Mucosa of rectum (tissue), 2 donors: Measurements from ENCODE around the gene ANO1.

Source experiments
- H3K27ac ChIP-seq, 2 donors: one replicate each; pipeline ENCODE4 v1.7.0; 2013; ENCODE audit warnings: inconsistent platforms in 2 of 2, low read depth in 2 of 2, low read length in 2 of 2
- H3K27me3 ChIP-seq, 2 donors: one replicate each; pipeline ENCODE4 v1.7.0; 2013; ENCODE audit warnings: low read length in 2 of 2; ENCODE audit not compliant: control insufficient read depth in 2 of 2, insufficient read depth in 2 of 2
- H3K36me3 ChIP-seq, 2 donors: one replicate each; pipeline ENCODE4 v1.7.0; 2013; ENCODE audit warnings: low read length in 2 of 2; ENCODE audit not compliant: control insufficient read depth in 2 of 2, insufficient read depth in 2 of 2
- H3K4me1 ChIP-seq, 2 donors: one replicate each; pipeline ENCODE4 v1.7.0; 2013; ENCODE audit warnings: low read length in 2 of 2, mild to moderate bottlenecking in 1 of 2; ENCODE audit not compliant: control insufficient read depth in 2 of 2, insufficient read depth in 2 of 2
- H3K4me3 ChIP-seq, 2 donors: one replicate each; pipeline ENCODE4 v1.7.0; 2013; ENCODE audit warnings: low read length in 2 of 2
- H3K9ac ChIP-seq, 2 donors: one replicate each; pipeline ENCODE4 v1.7.0; 2013; ENCODE audit warnings: low read length in 2 of 2, low read depth in 1 of 2, mild to moderate bottlenecking in 1 of 2
- H3K9me3 ChIP-seq, 2 donors: one replicate each; pipeline ENCODE4 v1.7.0; 2013; ENCODE audit warnings: low read length in 2 of 2; ENCODE audit not compliant: control insufficient read depth in 2 of 2
- donor health status: healthy.
- donor health status: Normal muscosa, but diverticular disease.

ANO1 gene

DNA sequence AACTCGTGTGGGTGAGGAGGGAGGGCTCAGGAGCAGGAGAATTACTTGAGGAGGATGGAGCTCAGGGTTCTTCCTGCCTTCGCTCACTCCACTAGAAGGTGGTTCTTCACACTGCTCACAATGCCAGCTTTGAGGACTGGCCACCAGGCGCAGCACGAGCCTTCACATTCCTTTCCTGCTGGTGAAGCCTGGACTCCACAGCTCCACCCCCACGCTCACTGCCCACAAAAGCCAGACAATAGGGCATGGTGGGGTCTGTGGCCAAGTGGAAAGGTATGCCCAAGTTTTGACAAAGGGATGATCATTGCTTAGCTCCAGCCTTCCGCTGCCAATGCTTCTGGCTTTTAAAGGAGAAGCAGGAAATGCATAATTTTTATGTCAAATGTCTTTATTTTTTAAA is 67.0 kb downstream of the ANO1 start:
- H3K9me3 ChIP-seq, result no peaks in the 10 kb centered on the region
- no peaks in the 10 kb centered on the region for H3K4me1 ChIP-seq
- no peak overlapping the region for H3K4me3 ChIP-seq
- no peaks in the 10 kb centered on the region for H3K36me3 ChIP-seq
- peaks cover 0 to 6% of the 10 kb centered on the region in 2 donors for H3K27me3 ChIP-seq
- H3K9ac ChIP-seq, result no peak overlapping the region
- H3K27ac ChIP-seq, result no peak overlapping the region

DNA sequence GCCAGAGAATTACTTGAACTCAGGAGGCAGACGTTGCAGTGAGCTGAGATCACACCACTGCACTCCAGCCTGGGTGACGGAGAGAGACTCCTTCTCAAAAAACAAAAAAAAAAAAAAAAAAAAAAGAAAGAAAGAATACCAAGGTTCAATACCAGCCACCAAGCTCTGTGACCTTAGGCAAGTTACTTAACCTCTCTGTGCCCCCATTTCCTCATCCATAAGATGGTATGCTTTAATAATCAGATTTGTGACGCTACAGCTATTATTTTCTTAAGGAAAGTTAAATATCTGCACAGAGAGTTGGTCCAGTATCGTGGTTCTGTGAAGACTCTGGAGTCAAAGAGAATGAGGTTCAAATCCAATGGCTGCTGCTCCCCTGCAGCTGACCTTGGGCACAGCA is 67.7 kb downstream of the ANO1 start:
- no peak overlapping the region for H3K9ac ChIP-seq
- no peaks in the 10 kb centered on the region for H3K4me1 ChIP-seq
- peaks cover 0 to 6% of the 10 kb centered on the region in 2 donors for H3K27me3 ChIP-seq
- H3K36me3 ChIP-seq, result no peaks in the 10 kb centered on the region
- no peak overlapping the region for H3K4me3 ChIP-seq
- no peak overlapping the region for H3K27ac ChIP-seq
- no peaks in the 10 kb centered on the region for H3K9me3 ChIP-seq

DNA sequence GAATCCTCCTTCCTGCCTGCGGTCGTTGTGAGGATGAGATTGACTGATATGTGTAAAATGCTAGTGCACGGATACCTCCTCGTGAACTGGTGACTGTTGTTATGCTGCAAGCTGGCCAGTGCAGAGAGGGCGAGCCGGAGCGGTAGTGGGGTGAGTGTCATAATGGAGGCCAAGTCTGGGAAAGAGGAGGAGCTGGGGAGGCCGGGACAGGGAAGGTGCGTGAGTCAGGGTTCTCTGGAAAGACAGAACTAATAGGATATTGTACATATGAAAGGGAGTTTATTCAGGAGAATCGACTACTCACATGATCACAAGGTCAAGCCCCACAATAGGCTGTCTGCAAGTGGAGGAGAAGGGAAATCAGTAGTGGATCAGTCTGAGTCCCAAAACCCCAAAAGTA is 68.2 kb downstream of the ANO1 start:
- Histone ChIP-seq H3K9me3 (no peaks in the 10 kb centered on the region), H3K36me3 (no peaks in the 10 kb centered on the region), H3K27ac (no peak overlapping the region), H3K4me1 (no peaks in the 10 kb centered on the region), H3K27me3 (peaks cover 0 to 3% of the 10 kb centered on the region in 2 donors), H3K9ac (no peak overlapping the region), H3K4me3 (no peak overlapping the region)

DNA sequence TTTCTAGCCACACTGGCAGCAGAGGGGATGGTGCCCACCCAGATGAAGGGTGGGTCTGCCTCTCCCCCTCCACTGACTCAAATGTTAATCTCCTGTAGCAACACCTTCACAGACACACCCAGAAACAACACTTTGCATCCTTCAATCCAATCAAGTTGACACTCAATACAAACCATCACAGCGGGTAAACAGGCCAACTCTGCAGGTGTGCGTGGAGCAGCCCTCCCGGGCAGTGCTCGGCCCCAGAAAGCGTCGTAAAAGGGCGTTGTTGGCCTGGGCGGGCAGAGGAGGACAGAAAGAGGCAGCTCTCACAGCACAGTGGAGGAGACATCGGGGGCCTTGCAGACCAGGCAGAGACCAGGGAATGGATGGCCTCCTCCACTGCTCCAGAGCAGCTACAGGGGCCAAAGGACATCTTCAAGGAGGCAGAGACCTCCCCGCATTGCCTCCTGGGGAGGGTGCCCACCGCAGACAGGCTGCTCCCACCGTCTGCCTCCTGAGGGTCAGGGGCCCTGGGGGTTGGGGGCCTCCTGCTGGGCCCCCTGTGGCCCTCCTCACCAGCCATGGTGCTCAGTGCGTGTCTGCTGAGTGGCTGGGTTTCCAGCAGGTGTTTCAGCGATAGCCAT is 68.9 kb downstream of the ANO1 start:
- H3K9ac ChIP-seq, result no peak overlapping the region
- no peak overlapping the region for H3K4me3 ChIP-seq
- H3K4me1 ChIP-seq, result no peaks in the 10 kb centered on the region
- H3K27me3 ChIP-seq, result peaks cover 0 to 2% of the 10 kb centered on the region in 2 donors
- no peak overlapping the region for H3K27ac ChIP-seq
- H3K9me3 ChIP-seq, result no peaks in the 10 kb centered on the region
- no peaks in the 10 kb centered on the region for H3K36me3 ChIP-seq

DNA sequence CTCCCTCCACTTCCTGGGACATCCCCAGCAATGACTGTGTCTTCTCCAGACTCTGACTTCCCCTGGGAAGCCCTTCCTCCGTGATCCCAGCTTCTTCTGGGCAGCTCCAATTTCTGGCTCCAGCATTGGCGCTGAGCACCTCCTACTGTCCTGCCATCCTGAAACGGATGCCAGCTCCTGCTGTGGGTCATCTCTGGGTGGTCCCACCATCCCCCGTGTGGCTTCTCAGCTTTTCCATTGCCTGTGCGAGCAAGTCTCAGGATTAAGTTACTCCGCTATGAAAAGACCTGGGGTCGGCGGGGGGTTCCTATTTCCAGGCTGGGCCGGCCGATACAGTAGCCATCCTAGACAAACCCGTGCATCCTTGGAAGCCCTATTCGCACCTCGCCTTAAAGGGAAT is 69.6 kb downstream of the ANO1 start:
- H3K4me3 ChIP-seq, result no peak overlapping the region
- peaks cover 0 to 2% of the 10 kb centered on the region in 2 donors for H3K27me3 ChIP-seq
- H3K9ac ChIP-seq, result no peak overlapping the region
- H3K36me3 ChIP-seq, result no peaks in the 10 kb centered on the region
- no peaks in the 10 kb centered on the region for H3K9me3 ChIP-seq
- H3K27ac ChIP-seq, result no peak overlapping the region
- no peaks in the 10 kb centered on the region for H3K4me1 ChIP-seq

DNA sequence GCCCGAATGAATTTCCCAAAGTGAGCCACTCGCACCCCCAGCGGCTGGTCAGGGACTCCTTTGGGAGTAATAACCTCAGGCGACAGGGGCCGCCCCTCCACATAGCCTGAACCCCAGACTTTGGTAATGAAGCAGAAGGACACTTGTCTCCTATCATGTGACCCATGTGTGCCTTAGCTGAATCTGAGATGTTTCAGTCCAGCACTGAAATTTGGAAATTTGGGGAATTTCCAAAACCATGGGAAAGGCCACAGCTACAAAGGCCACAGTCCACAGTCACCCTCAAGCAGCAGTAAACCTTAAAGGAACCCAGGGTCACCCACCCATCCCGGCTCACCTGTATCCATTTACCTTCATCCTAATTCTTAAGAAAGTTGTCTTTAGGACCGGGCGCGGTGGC is 73.6 kb downstream of the ANO1 start:
- Histone ChIP-seq H3K9ac (no peak overlapping the region), H3K4me3 (no peak overlapping the region), H3K27me3 (no peaks in the 10 kb centered on the region), H3K36me3 (no peaks in the 10 kb centered on the region), H3K27ac (no peak overlapping the region), H3K4me1 (no peaks in the 10 kb centered on the region), H3K9me3 (no peaks in the 10 kb centered on the region)

DNA sequence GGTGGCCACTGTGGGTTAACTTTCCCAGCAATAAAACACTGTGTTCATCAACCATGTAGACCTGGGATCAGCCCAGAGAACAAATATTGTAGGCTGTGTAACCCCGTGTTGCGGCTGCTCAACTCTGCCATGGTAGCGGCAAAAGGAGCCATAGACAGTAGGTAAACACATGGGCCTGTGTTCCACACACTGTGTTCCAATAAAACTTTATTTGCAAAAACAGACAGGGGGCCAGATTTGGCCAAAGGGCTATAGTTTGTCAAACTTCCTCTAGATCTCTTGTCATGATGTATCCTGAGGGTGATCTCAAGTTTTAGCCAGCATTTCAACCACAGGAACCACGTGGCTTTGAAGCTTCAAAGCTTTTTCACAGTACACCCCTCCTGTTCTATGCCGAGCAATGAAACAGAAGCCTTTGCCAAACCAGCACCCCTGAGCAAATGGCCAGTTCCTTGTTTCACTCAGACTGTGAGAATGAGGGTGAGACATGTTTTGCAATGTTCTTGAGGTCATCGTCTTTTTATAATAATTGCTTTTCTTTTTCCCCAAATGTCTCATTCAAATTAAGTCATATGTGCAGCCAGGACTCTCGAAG is 75.1 kb downstream of the ANO1 start:
- Histone ChIP-seq H3K4me1 (no peaks in the 10 kb centered on the region), H3K27ac (no peak overlapping the region), H3K9ac (no peak overlapping the region), H3K4me3 (no peak overlapping the region), H3K36me3 (no peaks in the 10 kb centered on the region), H3K27me3 (no peaks in the 10 kb centered on the region), H3K9me3 (no peaks in the 10 kb centered on the region)

DNA sequence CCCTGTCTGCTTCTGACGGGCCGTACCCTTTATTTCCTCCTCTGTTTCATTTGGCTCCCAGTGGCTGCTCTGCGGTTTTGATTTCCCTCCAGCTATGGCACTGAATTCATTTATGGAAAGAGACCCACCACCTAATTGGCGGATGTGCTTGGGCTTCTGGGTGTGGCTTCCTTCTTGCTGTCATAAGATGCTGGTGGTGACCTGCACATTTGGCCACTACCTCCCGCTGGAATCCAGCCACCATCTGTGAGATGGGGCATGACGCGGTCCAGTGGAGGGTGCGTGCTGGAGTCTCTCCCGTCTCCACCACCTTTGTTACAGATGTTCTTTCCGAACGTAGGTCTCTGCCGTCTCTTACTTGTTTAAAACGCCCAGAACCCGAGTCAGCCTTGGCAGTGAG is 77.3 kb downstream of the ANO1 start:
- no peak overlapping the region for H3K9ac ChIP-seq
- no peak overlapping the region for H3K4me3 ChIP-seq
- H3K27me3 ChIP-seq, result peaks cover 0 to 1% of the 10 kb centered on the region in 2 donors
- no peaks in the 10 kb centered on the region for H3K36me3 ChIP-seq
- peaks cover 0 to 5% of the 10 kb centered on the region in 2 donors for H3K4me1 ChIP-seq
- no peak overlapping the region for H3K27ac ChIP-seq
- H3K9me3 ChIP-seq, result no peaks in the 10 kb centered on the region

DNA sequence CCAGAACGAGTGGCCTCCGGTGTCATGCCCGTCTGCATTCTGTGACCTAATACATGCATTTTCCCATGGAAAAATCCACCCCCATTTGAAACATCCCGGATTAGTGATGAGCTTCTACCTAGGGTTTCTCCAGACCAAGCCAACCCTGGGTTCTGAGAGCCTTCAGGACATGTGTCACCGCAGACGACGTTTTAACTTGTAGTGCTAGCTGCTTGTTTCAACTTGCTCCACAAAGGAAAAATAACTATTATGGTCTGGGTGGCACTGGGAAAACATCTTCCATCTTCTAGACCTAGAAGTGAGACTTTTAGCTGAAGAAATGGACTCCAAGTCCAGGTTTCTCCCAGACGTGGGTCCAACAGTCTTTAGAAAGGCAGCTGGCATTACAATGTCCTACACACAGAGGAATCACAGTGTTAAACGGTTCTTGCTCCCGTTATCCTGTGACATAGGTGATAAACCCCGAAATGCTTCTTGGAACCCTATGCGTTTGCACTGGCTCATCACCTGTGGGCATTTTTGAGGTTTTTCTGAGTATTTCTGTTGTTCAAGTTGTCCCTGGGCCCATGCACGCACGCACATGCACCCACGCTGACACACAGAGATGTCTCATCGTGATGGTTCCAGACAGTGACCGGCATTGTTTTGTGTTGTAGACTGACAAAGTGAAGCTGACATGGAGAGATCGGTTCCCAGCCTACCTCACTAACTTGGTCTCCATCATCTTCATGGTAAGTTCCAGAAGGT is 78.3 kb downstream of the ANO1 start:
- H3K27me3 ChIP-seq, result peaks cover 0 to 1% of the 10 kb centered on the region in 2 donors
- no peaks in the 10 kb centered on the region for H3K36me3 ChIP-seq
- H3K4me1 ChIP-seq, result peaks cover 0 to 5% of the 10 kb centered on the region in 2 donors
- no peaks in the 10 kb centered on the region for H3K9me3 ChIP-seq
- H3K27ac ChIP-seq, result no peak overlapping the region
- no peak overlapping the region for H3K4me3 ChIP-seq
- H3K9ac ChIP-seq, result no peak overlapping the region

DNA sequence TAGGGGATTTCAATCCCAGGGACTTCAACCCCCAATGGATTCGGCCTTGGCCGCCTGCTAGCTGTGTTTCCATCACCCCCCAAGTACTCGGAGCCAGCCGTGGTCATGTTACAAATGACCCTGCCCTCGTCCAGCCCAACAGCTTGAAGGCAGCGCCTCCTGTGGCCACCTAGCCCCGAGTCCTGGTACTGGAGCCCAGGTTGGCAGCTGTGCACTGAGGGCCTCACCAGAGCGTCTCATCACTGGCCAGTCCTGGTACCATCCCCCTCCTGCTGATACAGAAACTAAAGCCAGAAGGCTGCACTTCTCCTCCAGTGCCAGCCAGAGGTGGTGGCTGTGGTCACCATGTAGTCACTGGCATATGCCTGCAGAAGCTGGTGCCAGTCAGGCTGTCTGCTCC is 80.1 kb downstream of the ANO1 start:
- Histone ChIP-seq H3K4me3 (no peak overlapping the region), H3K27me3 (peaks cover 0 to 1% of the 10 kb centered on the region in 2 donors), H3K9me3 (no peaks in the 10 kb centered on the region), H3K27ac (no peak overlapping the region), H3K9ac (no peak overlapping the region), H3K4me1 (peaks cover 0 to 5% of the 10 kb centered on the region in 2 donors), H3K36me3 (no peaks in the 10 kb centered on the region)
